Mesothelial cell of epicardium (in vitro differentiated cells): ENCODE data around the gene ZMYND10. TPM values are rescaled to one million over a fixed set of nuclear protein-coding genes. Genes with fewer than 3 reads are reported as not detected.
"Not testable (repeated sequence)": the region's sequence is repeated elsewhere in the genome, so short reads cannot be mapped to it uniquely, and the experiment has no call there.

Experiments used
- DNase-seq, 2 experiments: peaks; one replicate each; pipeline ENCODE4 v3.0.0; 2021; ENCODE audit warnings: low spot score in 2 of 2; ENCODE audit not compliant: unreplicated experiment in 2 of 2
- H3K27ac Mint-ChIP-seq: 2 replicates; pipeline ENCODE4 v1.8.0; 2021; ENCODE audit warnings: mixed read lengths
- H3K27me3 Mint-ChIP-seq: 2 replicates; pipeline ENCODE4 v1.8.0; 2021; ENCODE audit warnings: low read depth, mixed read lengths
- H3K36me3 Mint-ChIP-seq: 2 replicates; pipeline ENCODE4 v1.8.0; 2021; ENCODE audit warnings: mixed read lengths
- H3K4me1 Mint-ChIP-seq: 2 replicates; pipeline ENCODE4 v1.8.0; 2021; ENCODE audit warnings: mixed read lengths
- H3K4me3 Mint-ChIP-seq: 2 replicates; pipeline ENCODE4 v1.8.0; 2021; ENCODE audit warnings: mild to moderate bottlenecking, moderate library complexity, mixed read lengths
- H3K9me3 Mint-ChIP-seq: 2 replicates; pipeline ENCODE4 v1.8.0; 2021; ENCODE audit warnings: mixed read lengths
- total RNA-seq: library from RNA; stranded (reverse); gene quantifications from 3 replicates; pipeline ENCODE4 v1.2.1, GENCODE V29; 2021
- TF ChIP-seq, protein P1 (sequence below): fragments of 200-600 bp; sonication (generic); IDR thresholded peaks from one replicate; pipeline ENCODE4 v1.5.0; 2021; ENCODE audit warnings: antibody characterized with exemption; ENCODE audit not compliant: unreplicated experiment

The ZMYND10 gene
- total RNA-seq, 1 donor from 2014 or later = 0.83 TPM

- no peak overlapping the region for H3K4me3 Mint-ChIP-seq
These were observed 30.7 kb downstream of the ZMYND10 start for GRCh38 chr3:50314816-50315215.

GRCh38 chr3:50314342-50314741 is 31.2 kb downstream of the ZMYND10 start:
- Mint-ChIP-seq H3K27ac (peak overlapping the region; percentile 2), H3K36me3 (peaks cover 32% of the 10 kb centered on the region), H3K9me3 (peaks cover 4% of the 10 kb centered on the region), H3K27me3 (no peaks in the 10 kb centered on the region), H3K4me3 (no peak overlapping the region), H3K4me1 (peaks cover 30% of the 10 kb centered on the region)
- TF ChIP-seq, protein P1, sequence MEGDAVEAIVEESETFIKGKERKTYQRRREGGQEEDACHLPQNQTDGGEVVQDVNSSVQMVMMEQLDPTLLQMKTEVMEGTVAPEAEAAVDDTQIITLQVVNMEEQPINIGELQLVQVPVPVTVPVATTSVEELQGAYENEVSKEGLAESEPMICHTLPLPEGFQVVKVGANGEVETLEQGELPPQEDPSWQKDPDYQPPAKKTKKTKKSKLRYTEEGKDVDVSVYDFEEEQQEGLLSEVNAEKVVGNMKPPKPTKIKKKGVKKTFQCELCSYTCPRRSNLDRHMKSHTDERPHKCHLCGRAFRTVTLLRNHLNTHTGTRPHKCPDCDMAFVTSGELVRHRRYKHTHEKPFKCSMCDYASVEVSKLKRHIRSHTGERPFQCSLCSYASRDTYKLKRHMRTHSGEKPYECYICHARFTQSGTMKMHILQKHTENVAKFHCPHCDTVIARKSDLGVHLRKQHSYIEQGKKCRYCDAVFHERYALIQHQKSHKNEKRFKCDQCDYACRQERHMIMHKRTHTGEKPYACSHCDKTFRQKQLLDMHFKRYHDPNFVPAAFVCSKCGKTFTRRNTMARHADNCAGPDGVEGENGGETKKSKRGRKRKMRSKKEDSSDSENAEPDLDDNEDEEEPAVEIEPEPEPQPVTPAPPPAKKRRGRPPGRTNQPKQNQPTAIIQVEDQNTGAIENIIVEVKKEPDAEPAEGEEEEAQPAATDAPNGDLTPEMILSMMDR = no peak
- no peak for DNase-seq

More at GRCh38 chr3:50314816-50315215, 30.7 kb downstream of the ZMYND10 start:
- Mint-ChIP-seq H3K4me1 (peaks cover 35% of the 10 kb centered on the region), H3K36me3 (peaks cover 28% of the 10 kb centered on the region), H3K27me3 (no peaks in the 10 kb centered on the region), H3K9me3 (peaks cover 2% of the 10 kb centered on the region), H3K27ac (no peak overlapping the region)
- TF ChIP-seq, protein P1 = no peak
- no peak for DNase-seq

GRCh38 chr3:50312041-50312440 is 33.5 kb downstream of the ZMYND10 start:
- not testable (repeated sequence) for H3K4me3 Mint-ChIP-seq, H3K27ac Mint-ChIP-seq, H3K9me3 Mint-ChIP-seq, H3K4me1 Mint-ChIP-seq, DNase-seq, H3K27me3 Mint-ChIP-seq
- peaks cover 31% of the 10 kb centered on the region for H3K36me3 Mint-ChIP-seq

GRCh38 chr3:50304601-50305000 is 40.9 kb downstream of the ZMYND10 start:
- H3K27ac Mint-ChIP-seq = no peak overlapping the region
- H3K36me3 Mint-ChIP-seq = peaks cover 6% of the 10 kb centered on the region
- H3K9me3 Mint-ChIP-seq = no peaks in the 10 kb centered on the region
- no peak for DNase-seq
- H3K27me3 Mint-ChIP-seq = no peaks in the 10 kb centered on the region
- H3K4me1 Mint-ChIP-seq = peaks cover 16% of the 10 kb centered on the region
- TF ChIP-seq, protein P1 = no peak
- H3K4me3 Mint-ChIP-seq = no peak overlapping the region

DNA sequence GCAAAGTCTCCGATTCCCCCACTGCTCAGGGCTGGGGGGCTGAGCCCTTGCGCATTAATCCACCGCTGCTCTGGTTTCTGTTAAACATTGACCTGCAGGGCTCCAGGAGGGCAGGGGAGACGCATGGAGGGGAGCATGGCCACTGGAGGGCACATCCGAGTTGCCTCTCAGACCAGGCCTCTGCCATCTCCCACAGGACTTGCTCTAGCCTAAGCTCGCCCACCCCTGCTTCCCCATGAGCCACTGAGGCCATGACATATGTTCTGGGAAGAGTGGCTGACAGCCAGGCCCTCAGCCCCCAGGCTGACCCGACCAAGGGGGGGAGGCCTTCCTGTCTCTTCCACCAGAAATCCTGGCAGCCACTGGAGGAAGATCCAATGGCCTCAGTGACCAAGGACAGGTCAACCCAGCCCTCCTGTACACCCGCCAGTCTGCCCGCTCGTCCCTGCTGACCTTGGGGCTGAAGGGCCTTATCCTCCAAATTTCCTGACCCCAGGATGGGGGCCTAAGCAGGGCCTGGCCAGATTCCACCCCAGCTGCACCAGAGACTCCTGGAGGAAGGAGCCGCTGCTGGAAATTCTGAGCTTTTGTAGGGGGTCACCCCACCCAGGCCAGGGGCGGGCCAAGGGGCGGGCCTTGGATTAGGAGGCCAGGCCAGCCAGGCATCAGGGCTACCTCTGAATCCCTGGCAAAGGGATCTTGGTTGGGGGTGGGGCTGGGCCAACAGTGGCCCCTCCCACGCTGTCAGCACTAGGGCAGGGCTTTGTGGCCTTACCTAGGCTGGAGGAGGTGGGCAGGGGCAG is 42.3 kb downstream of the ZMYND10 start, which contains the start of gene HYAL1:
Gene HYAL1 (minus strand): TSS at position 562 of the 803 bp plus-strand sequence. CDS start 618 bp downstream, outside the sequence.
- Mint-ChIP-seq H3K36me3 (no peaks in the 10 kb centered on the region), H3K9me3 (no peaks in the 10 kb centered on the region), H3K4me3 (no peak within 1 kb of the TSS), H3K4me1 (peaks cover 23% of the 10 kb centered on the region), H3K27ac (peak within 1 kb of the TSS; percentile 50), H3K27me3 (no peaks in the 10 kb centered on the region)
- DNase-seq = no peak
- TF ChIP-seq, protein P1 = no peak
